ENCODE data around the gene LOXL1. TPM values are rescaled to one million over a fixed set of nuclear protein-coding genes. Genes with fewer than 3 reads are reported as not detected.
A peak's percentile ranks its signal among the peaks of the same experiment; 100 is the strongest.

LOXL1 gene
- total RNA-seq, 1 donor from 2014 or later, result 7.8 TPM

- H3K9ac ChIP-seq (ENCODE audit: low read depth in 1 of 3, low read length in 3 of 3), result peak overlapping the region in 1 of 3 donors; percentile 62
- H3K27ac ChIP-seq (ENCODE audit: low read depth, low read length), result no peak overlapping the region
- peak overlapping the region in 1 of 3 donors; percentile 52 for H3K4me3 ChIP-seq (ENCODE audit: low read length in 3 of 3)
- peaks cover 43 to 54% (median 48%) of the 10 kb centered on the region in 3 donors for H3K4me1 ChIP-seq (ENCODE audit: control insufficient read depth in 3 of 3, insufficient read depth in 3 of 3, low read length in 3 of 3)
- peaks cover 8 to 16% (median 12%) of the 10 kb centered on the region in 3 donors for H3K27me3 ChIP-seq (ENCODE audit: control insufficient read depth in 3 of 3, insufficient read depth in 3 of 3, low read length in 3 of 3)
- peaks cover 0 to 7% (median 0%) of the 10 kb centered on the region in 3 donors for H3K36me3 ChIP-seq (ENCODE audit: control insufficient read depth in 3 of 3, insufficient read depth in 3 of 3, low read length in 3 of 3)
- H3K9me3 ChIP-seq (ENCODE audit: control insufficient read depth in 3 of 3, low read length in 3 of 3), result no peaks in the 10 kb centered on the region
Measured at GRCh38 chr15:73928971-73929627, 2.8 kb downstream of the LOXL1 start.

- H3K27me3 ChIP-seq (ENCODE audit: control insufficient read depth in 3 of 3, insufficient read depth in 3 of 3, low read length in 3 of 3), result peaks cover 8 to 16% (median 12%) of the 10 kb centered on the region in 3 donors
- H3K27ac ChIP-seq (ENCODE audit: low read depth, low read length), result peak overlapping the region; percentile 30
- peaks cover 33 to 41% (median 41%) of the 10 kb centered on the region in 3 donors for H3K4me1 ChIP-seq (ENCODE audit: control insufficient read depth in 3 of 3, insufficient read depth in 3 of 3, low read length in 3 of 3)
- no peak overlapping the region for H3K9ac ChIP-seq (ENCODE audit: low read depth in 1 of 3, low read length in 3 of 3)
- H3K4me3 ChIP-seq (ENCODE audit: low read length in 3 of 3), result no peak overlapping the region
- H3K9me3 ChIP-seq (ENCODE audit: control insufficient read depth in 3 of 3, low read length in 3 of 3), result no peaks in the 10 kb centered on the region
- peaks cover 0 to 7% (median 0%) of the 10 kb centered on the region in 3 donors for H3K36me3 ChIP-seq (ENCODE audit: control insufficient read depth in 3 of 3, insufficient read depth in 3 of 3, low read length in 3 of 3)
Measured at GRCh38 chr15:73930371-73930770, 4.1 kb downstream of the LOXL1 start.

- Histone ChIP-seq H3K36me3 (ENCODE audit: control insufficient read depth in 3 of 3, insufficient read depth in 3 of 3, low read length in 3 of 3) (peaks cover 0 to 7% (median 0%) of the 10 kb centered on the region in 3 donors), H3K9me3 (ENCODE audit: control insufficient read depth in 3 of 3, low read length in 3 of 3) (no peaks in the 10 kb centered on the region), H3K27me3 (ENCODE audit: control insufficient read depth in 3 of 3, insufficient read depth in 3 of 3, low read length in 3 of 3) (peaks cover 8 to 16% (median 12%) of the 10 kb centered on the region in 3 donors), H3K27ac (ENCODE audit: low read depth, low read length) (peak overlapping the region; percentile 30), H3K4me1 (ENCODE audit: control insufficient read depth in 3 of 3, insufficient read depth in 3 of 3, low read length in 3 of 3) (peaks cover 29 to 42% (median 40%) of the 10 kb centered on the region in 3 donors), H3K4me3 (ENCODE audit: low read length in 3 of 3) (no peak overlapping the region), H3K9ac (ENCODE audit: low read depth in 1 of 3, low read length in 3 of 3) (peak overlapping the region in 1 of 3 donors; percentile 8)
Measured at GRCh38 chr15:73930790-73931281, 4.6 kb downstream of the LOXL1 start.

GRCh38 chr15:73931441-73931840 lies 5.2 kb downstream of the LOXL1 start:
- Histone ChIP-seq H3K27me3 (ENCODE audit: control insufficient read depth in 3 of 3, insufficient read depth in 3 of 3, low read length in 3 of 3) (peaks cover 8 to 16% (median 12%) of the 10 kb centered on the region in 3 donors), H3K36me3 (ENCODE audit: control insufficient read depth in 3 of 3, insufficient read depth in 3 of 3, low read length in 3 of 3) (peaks cover 0 to 7% (median 0%) of the 10 kb centered on the region in 3 donors), H3K4me1 (ENCODE audit: control insufficient read depth in 3 of 3, insufficient read depth in 3 of 3, low read length in 3 of 3) (peaks cover 31 to 41% (median 38%) of the 10 kb centered on the region in 3 donors), H3K4me3 (ENCODE audit: low read length in 3 of 3) (no peak overlapping the region), H3K9me3 (ENCODE audit: control insufficient read depth in 3 of 3, low read length in 3 of 3) (no peaks in the 10 kb centered on the region), H3K9ac (ENCODE audit: low read depth in 1 of 3, low read length in 3 of 3) (no peak overlapping the region), H3K27ac (ENCODE audit: low read depth, low read length) (no peak overlapping the region)

GRCh38 chr15:73932381-73933191 lies 6.3 kb downstream of the LOXL1 start:
- Histone ChIP-seq H3K4me1 (ENCODE audit: control insufficient read depth in 3 of 3, insufficient read depth in 3 of 3, low read length in 3 of 3) (peaks cover 30 to 41% (median 33%) of the 10 kb centered on the region in 3 donors), H3K4me3 (ENCODE audit: low read length in 3 of 3) (no peak overlapping the region), H3K9me3 (ENCODE audit: control insufficient read depth in 3 of 3, low read length in 3 of 3) (no peaks in the 10 kb centered on the region), H3K27me3 (ENCODE audit: control insufficient read depth in 3 of 3, insufficient read depth in 3 of 3, low read length in 3 of 3) (peaks cover 8 to 16% (median 12%) of the 10 kb centered on the region in 3 donors), H3K36me3 (ENCODE audit: control insufficient read depth in 3 of 3, insufficient read depth in 3 of 3, low read length in 3 of 3) (peaks cover 0 to 7% (median 0%) of the 10 kb centered on the region in 3 donors), H3K27ac (ENCODE audit: low read depth, low read length) (no peak overlapping the region), H3K9ac (ENCODE audit: low read depth in 1 of 3, low read length in 3 of 3) (no peak overlapping the region)

- H3K27ac ChIP-seq (ENCODE audit: low read depth, low read length), result no peak overlapping the region
- H3K9ac ChIP-seq (ENCODE audit: low read depth in 1 of 3, low read length in 3 of 3), result no peak overlapping the region
- peaks cover 0 to 7% (median 0%) of the 10 kb centered on the region in 3 donors for H3K36me3 ChIP-seq (ENCODE audit: control insufficient read depth in 3 of 3, insufficient read depth in 3 of 3, low read length in 3 of 3)
- no peak overlapping the region for H3K4me3 ChIP-seq (ENCODE audit: low read length in 3 of 3)
- H3K27me3 ChIP-seq (ENCODE audit: control insufficient read depth in 3 of 3, insufficient read depth in 3 of 3, low read length in 3 of 3), result peaks cover 0 to 7% (median 6%) of the 10 kb centered on the region in 3 donors
- H3K9me3 ChIP-seq (ENCODE audit: control insufficient read depth in 3 of 3, low read length in 3 of 3), result no peaks in the 10 kb centered on the region
- peaks cover 19 to 30% (median 25%) of the 10 kb centered on the region in 3 donors for H3K4me1 ChIP-seq (ENCODE audit: control insufficient read depth in 3 of 3, insufficient read depth in 3 of 3, low read length in 3 of 3)
Measured at GRCh38 chr15:73934281-73934680, 8.0 kb downstream of the LOXL1 start.

- H3K9ac ChIP-seq (ENCODE audit: low read depth in 1 of 3, low read length in 3 of 3), result no peak overlapping the region
- H3K27ac ChIP-seq (ENCODE audit: low read depth, low read length), result no peak overlapping the region
- no peaks in the 10 kb centered on the region for H3K27me3 ChIP-seq (ENCODE audit: control insufficient read depth in 3 of 3, insufficient read depth in 3 of 3, low read length in 3 of 3)
- no peaks in the 10 kb centered on the region for H3K9me3 ChIP-seq (ENCODE audit: control insufficient read depth in 3 of 3, low read length in 3 of 3)
- H3K4me1 ChIP-seq (ENCODE audit: control insufficient read depth in 3 of 3, insufficient read depth in 3 of 3, low read length in 3 of 3), result peaks cover 12 to 31% (median 15%) of the 10 kb centered on the region in 3 donors
- H3K4me3 ChIP-seq (ENCODE audit: low read length in 3 of 3), result no peak overlapping the region
- peaks cover 0 to 5% (median 0%) of the 10 kb centered on the region in 3 donors for H3K36me3 ChIP-seq (ENCODE audit: control insufficient read depth in 3 of 3, insufficient read depth in 3 of 3, low read length in 3 of 3)
Measured at GRCh38 chr15:73935547-73935946, 9.3 kb downstream of the LOXL1 start.

- Histone ChIP-seq H3K27ac (ENCODE audit: low read depth, low read length) (no peak overlapping the region), H3K9ac (ENCODE audit: low read depth in 1 of 3, low read length in 3 of 3) (peak overlapping the region in 1 of 3 donors; percentile 16), H3K36me3 (ENCODE audit: control insufficient read depth in 3 of 3, insufficient read depth in 3 of 3, low read length in 3 of 3) (peaks cover 0 to 5% (median 0%) of the 10 kb centered on the region in 3 donors), H3K9me3 (ENCODE audit: control insufficient read depth in 3 of 3, low read length in 3 of 3) (no peaks in the 10 kb centered on the region), H3K4me1 (ENCODE audit: control insufficient read depth in 3 of 3, insufficient read depth in 3 of 3, low read length in 3 of 3) (peaks cover 15 to 32% (median 17%) of the 10 kb centered on the region in 3 donors), H3K4me3 (ENCODE audit: low read length in 3 of 3) (no peak overlapping the region), H3K27me3 (ENCODE audit: control insufficient read depth in 3 of 3, insufficient read depth in 3 of 3, low read length in 3 of 3) (no peaks in the 10 kb centered on the region)
Measured at GRCh38 chr15:73936181-73936580, 9.9 kb downstream of the LOXL1 start.

- Histone ChIP-seq H3K27me3 (ENCODE audit: control insufficient read depth in 3 of 3, insufficient read depth in 3 of 3, low read length in 3 of 3) (no peaks in the 10 kb centered on the region), H3K9me3 (ENCODE audit: control insufficient read depth in 3 of 3, low read length in 3 of 3) (no peaks in the 10 kb centered on the region), H3K4me3 (ENCODE audit: low read length in 3 of 3) (no peak overlapping the region), H3K27ac (ENCODE audit: low read depth, low read length) (no peak overlapping the region), H3K9ac (ENCODE audit: low read depth in 1 of 3, low read length in 3 of 3) (peak overlapping the region in 1 of 3 donors; percentile 16), H3K36me3 (ENCODE audit: control insufficient read depth in 3 of 3, insufficient read depth in 3 of 3, low read length in 3 of 3) (peaks cover 0 to 2% (median 0%) of the 10 kb centered on the region in 3 donors), H3K4me1 (ENCODE audit: control insufficient read depth in 3 of 3, insufficient read depth in 3 of 3, low read length in 3 of 3) (peaks cover 15 to 31% (median 18%) of the 10 kb centered on the region in 3 donors)
Measured at GRCh38 chr15:73936588-73937290, 10.5 kb downstream of the LOXL1 start.

Measured in skeletal muscle tissue (tissue), 4 donors.